ENCODE data around the gene EED.

DNA sequence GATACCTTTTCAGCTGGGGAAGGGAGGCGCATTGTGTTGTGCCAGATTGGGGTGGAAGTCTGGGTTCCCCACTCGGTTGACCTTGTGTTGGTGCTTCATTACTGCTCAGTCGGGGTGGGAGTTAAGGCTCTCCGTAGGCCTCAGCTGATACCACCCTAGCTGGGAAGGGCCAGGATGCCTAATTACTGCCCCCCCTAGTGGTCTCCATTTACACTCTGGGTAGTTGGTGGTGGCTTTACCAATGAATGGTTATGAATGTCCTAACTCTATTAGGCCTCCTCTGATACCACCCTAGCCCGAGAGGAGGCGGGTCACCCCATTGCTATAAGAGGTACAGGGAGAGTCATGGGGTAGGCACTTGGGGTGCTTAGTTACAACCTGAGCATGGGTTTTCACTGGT is 29.9 kb downstream of the EED start:
- TF ChIP-seq CTCF (IDR thresholded peaks at IDR 0.05) (no peak), POLR2A (IDR thresholded peaks at IDR 0.05) (no peak), POLR2AphosphoS5 (IDR thresholded peaks at IDR 0.05) (no peak), EP300 (IDR thresholded peaks at IDR 0.05) (no peak)
